HepG2 (cell line): ENCODE data around the gene GPR152. TPM values are rescaled to one million over a fixed set of nuclear protein-coding genes. Genes with fewer than 3 reads are reported as not detected.

Experiments
- AKNA ChIP-seq: sonication (generic); formaldehyde crosslinking; IDR thresholded peaks from 2 replicates; pipeline ENCODE4 v1.4.0; 2020; ENCODE audit warnings: missing genetic modification reagents, borderline replicate concordance
- MAFF ChIP-seq: IDR thresholded peaks from 2 replicates; pipeline ENCODE4 v1.6.1; 2011; ENCODE audit warnings: low read depth, low read length, improper control_type of control experiment
- MTA1 ChIP-seq: sonication (generic); formaldehyde crosslinking; IDR thresholded peaks from 2 replicates; pipeline ENCODE4 v1.4.0; 2020; ENCODE audit warnings: missing genetic modification reagents, mild to moderate bottlenecking, borderline replicate concordance
- RFX1 ChIP-seq: fragments of 450-650 bp; IDR thresholded peaks from 2 replicates; pipeline ENCODE4 v1.6.1; 2017
- SRSF1 ChIP-seq: fragments of 200-400 bp; formaldehyde crosslinking; optimal IDR thresholded peaks from 2 replicates; pipeline ENCODE3; 2017; ENCODE audit warnings: mild to moderate bottlenecking, low read depth, low read length, moderate library complexity
- YEATS2 ChIP-seq: sonication (generic); formaldehyde crosslinking; IDR thresholded peaks from 2 replicates; pipeline ENCODE4 v1.4.0; 2020; ENCODE audit warnings: missing genetic modification reagents, borderline replicate concordance
- ZC3H4 ChIP-seq: sonication (generic); formaldehyde crosslinking; IDR thresholded peaks from 2 replicates; pipeline ENCODE4 v1.4.0; 2020; ENCODE audit warnings: missing genetic modification reagents, borderline replicate concordance
- ZFX ChIP-seq: sonication (generic); formaldehyde crosslinking; IDR thresholded peaks from 2 replicates; pipeline ENCODE4 v1.4.0; 2020; ENCODE audit warnings: mild to moderate bottlenecking, low read depth, missing genetic modification reagents, moderate library complexity
- ZSCAN31 ChIP-seq: sonication (generic); formaldehyde crosslinking; IDR thresholded peaks from 2 replicates; pipeline ENCODE4 v1.5.0; 2020; ENCODE audit warnings: low read depth, mild to moderate bottlenecking, missing genetic modification reagents
- ZSCAN5A ChIP-seq: sonication (generic); formaldehyde crosslinking; IDR thresholded peaks from 2 replicates; pipeline ENCODE4 v1.8.0; 2022; ENCODE audit warnings: mild to moderate bottlenecking, missing genetic modification reagents, borderline replicate concordance
- polyA plus RNA-seq, 8 experiments: library from polyadenylated mRNA; depleted of rRNA in 3 of 8; stranded (reverse) in 7 of 8; unstranded in 1 of 8; fragments of >200 nt; fragmentation: Illumina TruSeq in 4 of 8; extraction: Trizol in 4 of 8; gene quantifications; 2 replicates each; pipeline versions ENCODE4 v1.2.1 to v1.2.3, GENCODE V29; 2011 to 2016; ENCODE audit warnings: low read depth in 4 of 8, missing spikeins in 1 of 8, mixed read lengths in 1 of 8; ENCODE audit not compliant: insufficient read depth in 1 of 8
- total RNA-seq, 5 experiments: library from RNA; depleted of rRNA; stranded (reverse); fragments of >200 nt; fragmentation: Illumina TruSeq; extraction: Trizol; gene quantifications; 2 replicates each; pipeline ENCODE4 v1.2.3, GENCODE V29; 2016; ENCODE audit warnings: low read depth in 1 of 5
- TF ChIP-seq, protein P1 (sequence below): sonication (generic); formaldehyde crosslinking; IDR thresholded peaks from 2 replicates; pipeline ENCODE4 v1.5.0; 2020; ENCODE audit warnings: mild to moderate bottlenecking, missing genetic modification reagents
- TF ChIP-seq, protein P2 (sequence below): sonication (generic); formaldehyde crosslinking; IDR thresholded peaks from 2 replicates; pipeline ENCODE4 v1.5.0; 2020; ENCODE audit warnings: mild to moderate bottlenecking, missing genetic modification reagents, moderate library complexity
- TF ChIP-seq, protein P3 (sequence below): sonication (generic); formaldehyde crosslinking; IDR thresholded peaks from 2 replicates; pipeline ENCODE4 v1.9.0; 2021; ENCODE audit warnings: missing genetic modification reagents, borderline replicate concordance

GPR152 gene
- total and polyA plus RNA-seq, 2 of the 13 experiments (the other 11 are each of a cell fraction or from before 2014, with no cell fraction given) = not detected

DNA sequence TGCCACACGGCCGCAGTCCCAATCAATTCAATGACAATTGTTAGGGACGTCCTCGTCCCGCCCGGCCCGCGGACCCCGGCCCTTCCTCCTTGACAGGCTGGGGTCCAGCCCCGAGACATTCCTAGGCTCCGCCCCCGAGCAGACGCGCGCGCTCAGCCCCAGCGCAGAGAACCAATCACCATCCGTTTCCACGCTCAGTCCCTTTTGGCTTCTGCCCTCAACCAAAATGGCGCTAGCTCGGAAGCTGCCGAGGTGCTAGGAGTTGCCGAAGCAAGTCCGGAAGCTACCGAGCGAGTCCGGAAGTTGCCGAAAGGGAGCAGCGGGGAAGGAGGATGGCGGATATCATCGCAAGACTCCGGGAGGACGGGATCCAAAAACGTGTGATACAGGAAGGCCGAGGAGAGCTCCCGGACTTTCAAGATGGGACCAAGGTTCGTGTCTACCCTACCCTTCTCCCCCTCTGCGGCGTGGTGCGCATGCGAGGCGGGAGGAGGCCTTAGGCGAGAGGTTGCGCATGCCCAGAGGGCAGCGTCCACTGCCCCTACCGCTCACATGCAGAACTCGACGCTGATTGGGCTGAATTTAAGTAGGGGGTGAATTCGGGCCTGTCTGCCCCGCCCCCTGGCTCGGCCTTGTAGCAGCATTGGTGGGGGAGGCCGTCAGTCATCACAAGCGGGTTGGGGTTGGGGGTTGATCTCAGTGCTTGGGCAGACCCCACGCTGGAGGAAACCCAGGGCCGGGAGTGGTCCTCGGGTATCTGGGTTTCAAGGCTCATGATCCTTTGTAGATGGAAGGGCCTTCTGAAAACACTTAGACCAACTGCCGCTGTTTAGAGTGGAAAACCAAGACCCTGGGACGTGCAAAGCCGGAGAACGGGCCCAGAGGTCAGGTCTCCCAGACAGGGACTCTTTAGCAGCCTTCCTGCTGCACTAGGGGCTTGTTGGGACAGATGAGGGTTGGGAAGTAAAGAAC lies 30.6 kb upstream of the GPR152 start, which contains the start of gene AIP (continued):
- TF ChIP-seq AKNA (peak; percentile 90; the same call in 1 of the 2 replicates), MAFF (no peak), MTA1 (CRISPR knock-in tag) (0 out of 2 replicates have a peak, but pooled peaks have one; percentile 79), ZC3H4 (CRISPR knock-in tag) (no peak), RFX1 (no peak), ZFX (CRISPR knock-in tag) (peak; percentile 88), SRSF1 (no peak), ZSCAN5A (CRISPR knock-in tag) (peak; percentile 96), YEATS2 (peak; percentile 98; the same call in 1 of the 2 replicates), ZSCAN31 (CRISPR knock-in tag) (peak; percentile 96)
- TF ChIP-seq, protein P1, sequence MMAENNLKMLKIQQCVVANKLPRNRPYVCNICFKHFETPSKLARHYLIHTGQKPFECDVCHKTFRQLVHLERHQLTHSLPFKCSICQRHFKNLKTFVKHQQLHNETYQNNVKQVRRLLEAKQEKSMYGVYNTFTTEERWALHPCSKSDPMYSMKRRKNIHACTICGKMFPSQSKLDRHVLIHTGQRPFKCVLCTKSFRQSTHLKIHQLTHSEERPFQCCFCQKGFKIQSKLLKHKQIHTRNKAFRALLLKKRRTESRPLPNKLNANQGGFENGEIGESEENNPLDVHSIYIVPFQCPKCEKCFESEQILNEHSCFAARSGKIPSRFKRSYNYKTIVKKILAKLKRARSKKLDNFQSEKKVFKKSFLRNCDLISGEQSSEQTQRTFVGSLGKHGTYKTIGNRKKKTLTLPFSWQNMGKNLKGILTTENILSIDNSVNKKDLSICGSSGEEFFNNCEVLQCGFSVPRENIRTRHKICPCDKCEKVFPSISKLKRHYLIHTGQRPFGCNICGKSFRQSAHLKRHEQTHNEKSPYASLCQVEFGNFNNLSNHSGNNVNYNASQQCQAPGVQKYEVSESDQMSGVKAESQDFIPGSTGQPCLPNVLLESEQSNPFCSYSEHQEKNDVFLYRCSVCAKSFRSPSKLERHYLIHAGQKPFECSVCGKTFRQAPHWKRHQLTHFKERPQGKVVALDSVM (CRISPR knock-in tag) = peak; percentile 72
- TF ChIP-seq, protein P2, sequence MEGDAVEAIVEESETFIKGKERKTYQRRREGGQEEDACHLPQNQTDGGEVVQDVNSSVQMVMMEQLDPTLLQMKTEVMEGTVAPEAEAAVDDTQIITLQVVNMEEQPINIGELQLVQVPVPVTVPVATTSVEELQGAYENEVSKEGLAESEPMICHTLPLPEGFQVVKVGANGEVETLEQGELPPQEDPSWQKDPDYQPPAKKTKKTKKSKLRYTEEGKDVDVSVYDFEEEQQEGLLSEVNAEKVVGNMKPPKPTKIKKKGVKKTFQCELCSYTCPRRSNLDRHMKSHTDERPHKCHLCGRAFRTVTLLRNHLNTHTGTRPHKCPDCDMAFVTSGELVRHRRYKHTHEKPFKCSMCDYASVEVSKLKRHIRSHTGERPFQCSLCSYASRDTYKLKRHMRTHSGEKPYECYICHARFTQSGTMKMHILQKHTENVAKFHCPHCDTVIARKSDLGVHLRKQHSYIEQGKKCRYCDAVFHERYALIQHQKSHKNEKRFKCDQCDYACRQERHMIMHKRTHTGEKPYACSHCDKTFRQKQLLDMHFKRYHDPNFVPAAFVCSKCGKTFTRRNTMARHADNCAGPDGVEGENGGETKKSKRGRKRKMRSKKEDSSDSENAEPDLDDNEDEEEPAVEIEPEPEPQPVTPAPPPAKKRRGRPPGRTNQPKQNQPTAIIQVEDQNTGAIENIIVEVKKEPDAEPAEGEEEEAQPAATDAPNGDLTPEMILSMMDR (CRISPR knock-in tag) = peak; percentile 15; the same call in 1 of the 2 replicates
- TF ChIP-seq, protein P3, sequence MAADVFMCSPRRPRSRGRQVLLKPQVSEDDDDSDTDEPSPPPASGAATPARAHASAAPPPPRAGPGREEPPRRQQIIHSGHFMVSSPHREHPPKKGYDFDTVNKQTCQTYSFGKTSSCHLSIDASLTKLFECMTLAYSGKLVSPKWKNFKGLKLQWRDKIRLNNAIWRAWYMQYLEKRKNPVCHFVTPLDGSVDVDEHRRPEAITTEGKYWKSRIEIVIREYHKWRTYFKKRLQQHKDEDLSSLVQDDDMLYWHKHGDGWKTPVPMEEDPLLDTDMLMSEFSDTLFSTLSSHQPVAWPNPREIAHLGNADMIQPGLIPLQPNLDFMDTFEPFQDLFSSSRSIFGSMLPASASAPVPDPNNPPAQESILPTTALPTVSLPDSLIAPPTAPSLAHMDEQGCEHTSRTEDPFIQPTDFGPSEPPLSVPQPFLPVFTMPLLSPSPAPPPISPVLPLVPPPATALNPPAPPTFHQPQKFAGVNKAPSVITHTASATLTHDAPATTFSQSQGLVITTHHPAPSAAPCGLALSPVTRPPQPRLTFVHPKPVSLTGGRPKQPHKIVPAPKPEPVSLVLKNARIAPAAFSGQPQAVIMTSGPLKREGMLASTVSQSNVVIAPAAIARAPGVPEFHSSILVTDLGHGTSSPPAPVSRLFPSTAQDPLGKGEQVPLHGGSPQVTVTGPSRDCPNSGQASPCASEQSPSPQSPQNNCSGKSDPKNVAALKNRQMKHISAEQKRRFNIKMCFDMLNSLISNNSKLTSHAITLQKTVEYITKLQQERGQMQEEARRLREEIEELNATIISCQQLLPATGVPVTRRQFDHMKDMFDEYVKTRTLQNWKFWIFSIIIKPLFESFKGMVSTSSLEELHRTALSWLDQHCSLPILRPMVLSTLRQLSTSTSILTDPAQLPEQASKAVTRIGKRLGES = peak; percentile 87; the same call in 1 of the 2 replicates
